Stomach smooth muscle (tissue), 2 donors: ENCODE results near the gene SH3RF3.
A peak's percentile ranks its signal among the peaks of the same experiment; 100 is the strongest.
"Not testable (repeated sequence)": the region's sequence is repeated elsewhere in the genome, so short reads cannot be mapped to it uniquely, and the experiment has no call there.

Experiments
- H3K27ac ChIP-seq: one replicate; pipeline ENCODE4 v1.7.0; 2013; ENCODE audit warnings: mild to moderate bottlenecking, low read length, inconsistent platforms
- H3K27me3 ChIP-seq, 2 donors: one replicate each; pipeline ENCODE4 v1.7.0; 2013; ENCODE audit warnings: low read length in 2 of 2; ENCODE audit not compliant: insufficient read depth in 2 of 2, control insufficient read depth in 1 of 2
- H3K36me3 ChIP-seq, 2 donors: one replicate each; pipeline ENCODE4 v1.7.0; 2013; ENCODE audit warnings: low read length in 2 of 2; ENCODE audit not compliant: control insufficient read depth in 2 of 2, insufficient read depth in 2 of 2
- H3K4me1 ChIP-seq: one replicate; pipeline ENCODE4 v1.7.0; 2013; ENCODE audit warnings: low read length; ENCODE audit not compliant: control insufficient read depth, insufficient read depth
- H3K4me3 ChIP-seq, 2 donors: one replicate each; pipeline ENCODE4 v1.7.0; 2013; ENCODE audit warnings: low read length in 2 of 2
- H3K9ac ChIP-seq, 2 donors: one replicate each; pipeline ENCODE4 v1.7.0; 2013; ENCODE audit warnings: low read length in 2 of 2, mild to moderate bottlenecking in 1 of 2
- H3K9me3 ChIP-seq, 2 donors: one replicate each; pipeline ENCODE4 v1.7.0; 2013; ENCODE audit warnings: low read length in 2 of 2; ENCODE audit not compliant: control insufficient read depth in 2 of 2
- donor health status: healthy.
- donor health status: Pancreatic carcinoma.

The SH3RF3 gene

GRCh38 chr2:109117780-109118179, 11.2 kb upstream of the SH3RF3 start:
- Histone ChIP-seq H3K27ac (no peak overlapping the region), H3K9me3 (no peaks in the 10 kb centered on the region), H3K4me3 (no peak overlapping the region), H3K36me3 (no peaks in the 10 kb centered on the region), H3K9ac (no peak overlapping the region), H3K27me3 (peaks cover 3 to 8% of the 10 kb centered on the region in 2 donors), H3K4me1 (no peaks in the 10 kb centered on the region)

- H3K4me1 ChIP-seq, result no peaks in the 10 kb centered on the region
- H3K4me3 ChIP-seq, result no peak overlapping the region
- H3K9ac ChIP-seq, result no peak overlapping the region
- H3K36me3 ChIP-seq, result no peaks in the 10 kb centered on the region
- H3K27me3 ChIP-seq, result peaks cover 3 to 11% of the 10 kb centered on the region in 2 donors
- H3K27ac ChIP-seq, result no peak overlapping the region
- no peaks in the 10 kb centered on the region for H3K9me3 ChIP-seq
Observed at GRCh38 chr2:109118321-109118720, 10.7 kb upstream of the SH3RF3 start.

GRCh38 chr2:109120166-109120565, 8.8 kb upstream of the SH3RF3 start:
- Histone ChIP-seq H3K36me3 (no peaks in the 10 kb centered on the region), H3K4me1 (peaks cover 3% of the 10 kb centered on the region), H3K27ac (no peak overlapping the region), H3K27me3 (peaks cover 3 to 11% of the 10 kb centered on the region in 2 donors), H3K9me3 (no peaks in the 10 kb centered on the region), H3K4me3 (no peak overlapping the region), H3K9ac (no peak overlapping the region)

GRCh38 chr2:109120686-109121085, 8.3 kb upstream of the SH3RF3 start:
- H3K4me1 ChIP-seq, H3K36me3 ChIP-seq, H3K27ac ChIP-seq, H3K9ac ChIP-seq, H3K4me3 ChIP-seq, H3K9me3 ChIP-seq: not testable (repeated sequence)
- peaks cover 3 to 11% of the 10 kb centered on the region in 2 donors for H3K27me3 ChIP-seq

GRCh38 chr2:109123586-109124201, 5.3 kb upstream of the SH3RF3 start:
- Histone ChIP-seq H3K36me3 (no peaks in the 10 kb centered on the region), H3K9ac (no peak overlapping the region), H3K4me3 (no peak overlapping the region), H3K27ac (no peak overlapping the region), H3K9me3 (no peaks in the 10 kb centered on the region), H3K4me1 (peaks cover 12% of the 10 kb centered on the region), H3K27me3 (peaks cover 3 to 8% of the 10 kb centered on the region in 2 donors)

GRCh38 chr2:109124982-109125592, 3.9 kb upstream of the SH3RF3 start:
- no peak overlapping the region for H3K27ac ChIP-seq
- no peak overlapping the region for H3K9ac ChIP-seq
- H3K4me3 ChIP-seq, result no peak overlapping the region
- peaks cover 3 to 8% of the 10 kb centered on the region in 2 donors for H3K27me3 ChIP-seq
- no peaks in the 10 kb centered on the region for H3K9me3 ChIP-seq
- no peaks in the 10 kb centered on the region for H3K36me3 ChIP-seq
- H3K4me1 ChIP-seq, result peaks cover 24% of the 10 kb centered on the region

GRCh38 chr2:109125593-109126500, 3.2 kb upstream of the SH3RF3 start:
- Histone ChIP-seq H3K27ac (no peak overlapping the region), H3K4me3 (no peak overlapping the region), H3K9ac (no peak overlapping the region), H3K36me3 (no peaks in the 10 kb centered on the region), H3K27me3 (peaks cover 3 to 8% of the 10 kb centered on the region in 2 donors), H3K4me1 (peaks cover 30% of the 10 kb centered on the region), H3K9me3 (no peaks in the 10 kb centered on the region)

- Histone ChIP-seq H3K9ac (no peak overlapping the region), H3K9me3 (no peaks in the 10 kb centered on the region), H3K27me3 (peaks cover 3 to 6% of the 10 kb centered on the region in 2 donors), H3K4me3 (no peak overlapping the region), H3K36me3 (no peaks in the 10 kb centered on the region), H3K4me1 (peaks cover 30% of the 10 kb centered on the region), H3K27ac (no peak overlapping the region)
Observed at GRCh38 chr2:109126501-109126860, 2.5 kb upstream of the SH3RF3 start.

GRCh38 chr2:109127556-109127955, 1.4 kb upstream of the SH3RF3 start:
- peak overlapping the region in 1 of 2 donors; percentile 84 for H3K4me3 ChIP-seq
- H3K9ac ChIP-seq, result peak overlapping the region in 1 of 2 donors; percentile 29
- no peak overlapping the region for H3K27ac ChIP-seq

GRCh38 chr2:109128048-109128615, 873 bp upstream of the SH3RF3 start:
- H3K9ac ChIP-seq, result peak overlapping the region; percentile 73 to 74

More at GRCh38 chr2:109127556-109127955, 1.4 kb upstream of the SH3RF3 start:
- H3K27me3 ChIP-seq, result peaks cover 0 to 4% of the 10 kb centered on the region in 2 donors
- H3K36me3 ChIP-seq, result no peaks in the 10 kb centered on the region
- no peaks in the 10 kb centered on the region for H3K9me3 ChIP-seq
- peaks cover 30% of the 10 kb centered on the region for H3K4me1 ChIP-seq

More at GRCh38 chr2:109128048-109128615, 873 bp upstream of the SH3RF3 start:
- Histone ChIP-seq H3K27me3 (no peaks in the 10 kb centered on the region), H3K27ac (peak overlapping the region; percentile 46), H3K9me3 (no peaks in the 10 kb centered on the region), H3K4me3 (peak overlapping the region; percentile 73 to 84), H3K4me1 (peaks cover 30% of the 10 kb centered on the region), H3K36me3 (no peaks in the 10 kb centered on the region)
